HepG2 (cell line): ENCODE data around the gene CENATAC. TPM values are rescaled to one million over a fixed set of nuclear protein-coding genes. Genes with fewer than 3 reads are reported as not detected.
A peak's percentile ranks its signal among the peaks of the same experiment; 100 is the strongest.

Experiments used
- ARNT2 ChIP-seq: sonication (generic); formaldehyde crosslinking; IDR thresholded peaks from 2 replicates; pipeline ENCODE4 v1.8.0; 2022; ENCODE audit warnings: mild to moderate bottlenecking, low read depth, missing genetic modification reagents, moderate library complexity
- HNRNPUL1 ChIP-seq: fragments of 200-400 bp; formaldehyde crosslinking; IDR thresholded peaks from 2 replicates; pipeline ENCODE4 v1.6.1; 2017; ENCODE audit warnings: low read depth, mild to moderate bottlenecking, low read length, moderate library complexity
- NR1H2 ChIP-seq: sonication (generic); formaldehyde crosslinking; IDR thresholded peaks from 2 replicates; pipeline ENCODE4 v1.8.1; 2022; ENCODE audit warnings: low read depth, missing genetic modification reagents, borderline replicate concordance
- RERE ChIP-seq: IDR thresholded peaks from 2 replicates; pipeline ENCODE4 v1.6.1; 2016; ENCODE audit warnings: low read depth, missing genetic modification reagents, missing compliant biosample characterization
- RFX5 ChIP-seq: IDR thresholded peaks from 2 replicates; pipeline ENCODE4 v1.6.1; 2011; ENCODE audit warnings: low read depth, low read length, improper control_type of control experiment
- ZBTB3 ChIP-seq: sonication (generic); formaldehyde crosslinking; IDR thresholded peaks from 2 replicates; pipeline ENCODE4 v1.4.0; 2020; ENCODE audit warnings: low read depth, mild to moderate bottlenecking, moderate library complexity, missing genetic modification reagents, borderline replicate concordance
- ZNF44 ChIP-seq: sonication (generic); formaldehyde crosslinking; IDR thresholded peaks from 2 replicates; pipeline ENCODE4 v1.5.1; 2020; ENCODE audit warnings: mild to moderate bottlenecking, missing genetic modification reagents
- ZNF451 ChIP-seq: sonication (generic); formaldehyde crosslinking; IDR thresholded peaks from 2 replicates; pipeline ENCODE4 v1.5.0; 2020; ENCODE audit warnings: mild to moderate bottlenecking, missing genetic modification reagents
- ZNF468 ChIP-seq: sonication (generic); formaldehyde crosslinking; IDR thresholded peaks from 2 replicates; pipeline ENCODE4 v1.8.0; 2022; ENCODE audit warnings: mild to moderate bottlenecking, moderate library complexity, missing genetic modification reagents
- ZSCAN31 ChIP-seq: sonication (generic); formaldehyde crosslinking; IDR thresholded peaks from 2 replicates; pipeline ENCODE4 v1.5.0; 2020; ENCODE audit warnings: low read depth, mild to moderate bottlenecking, missing genetic modification reagents
- polyA plus RNA-seq, 8 experiments: library from polyadenylated mRNA; depleted of rRNA in 3 of 8; stranded (reverse) in 7 of 8; unstranded in 1 of 8; fragments of >200 nt; fragmentation: Illumina TruSeq in 4 of 8; extraction: Trizol in 4 of 8; gene quantifications; 2 replicates each; pipeline versions ENCODE4 v1.2.1 to v1.2.3, GENCODE V29; 2011 to 2016; ENCODE audit warnings: low read depth in 4 of 8, missing spikeins in 1 of 8, mixed read lengths in 1 of 8; ENCODE audit not compliant: insufficient read depth in 1 of 8
- total RNA-seq, 5 experiments: library from RNA; depleted of rRNA; stranded (reverse); fragments of >200 nt; fragmentation: Illumina TruSeq; extraction: Trizol; gene quantifications; 2 replicates each; pipeline ENCODE4 v1.2.3, GENCODE V29; 2016; ENCODE audit warnings: low read depth in 1 of 5
- TF ChIP-seq, protein P1 (sequence below): sonication (generic); formaldehyde crosslinking; IDR thresholded peaks from 2 replicates; pipeline ENCODE4 v1.4.0; 2020; ENCODE audit warnings: missing genetic modification reagents, borderline replicate concordance
- TF ChIP-seq, protein P2 (sequence below): sonication (generic); formaldehyde crosslinking; IDR thresholded peaks from 2 replicates; pipeline ENCODE4 v1.4.0; 2020; ENCODE audit warnings: missing genetic modification reagents

CENATAC gene
- total and polyA plus RNA-seq, 2 of the 13 experiments (the other 11 are each of a cell fraction or from before 2014, with no cell fraction given): 21.7 to 25.0 TPM

GRCh38 chr11:118997627-118998387, at the start of gene CENATAC (continued):
- TF ChIP-seq, protein P1, sequence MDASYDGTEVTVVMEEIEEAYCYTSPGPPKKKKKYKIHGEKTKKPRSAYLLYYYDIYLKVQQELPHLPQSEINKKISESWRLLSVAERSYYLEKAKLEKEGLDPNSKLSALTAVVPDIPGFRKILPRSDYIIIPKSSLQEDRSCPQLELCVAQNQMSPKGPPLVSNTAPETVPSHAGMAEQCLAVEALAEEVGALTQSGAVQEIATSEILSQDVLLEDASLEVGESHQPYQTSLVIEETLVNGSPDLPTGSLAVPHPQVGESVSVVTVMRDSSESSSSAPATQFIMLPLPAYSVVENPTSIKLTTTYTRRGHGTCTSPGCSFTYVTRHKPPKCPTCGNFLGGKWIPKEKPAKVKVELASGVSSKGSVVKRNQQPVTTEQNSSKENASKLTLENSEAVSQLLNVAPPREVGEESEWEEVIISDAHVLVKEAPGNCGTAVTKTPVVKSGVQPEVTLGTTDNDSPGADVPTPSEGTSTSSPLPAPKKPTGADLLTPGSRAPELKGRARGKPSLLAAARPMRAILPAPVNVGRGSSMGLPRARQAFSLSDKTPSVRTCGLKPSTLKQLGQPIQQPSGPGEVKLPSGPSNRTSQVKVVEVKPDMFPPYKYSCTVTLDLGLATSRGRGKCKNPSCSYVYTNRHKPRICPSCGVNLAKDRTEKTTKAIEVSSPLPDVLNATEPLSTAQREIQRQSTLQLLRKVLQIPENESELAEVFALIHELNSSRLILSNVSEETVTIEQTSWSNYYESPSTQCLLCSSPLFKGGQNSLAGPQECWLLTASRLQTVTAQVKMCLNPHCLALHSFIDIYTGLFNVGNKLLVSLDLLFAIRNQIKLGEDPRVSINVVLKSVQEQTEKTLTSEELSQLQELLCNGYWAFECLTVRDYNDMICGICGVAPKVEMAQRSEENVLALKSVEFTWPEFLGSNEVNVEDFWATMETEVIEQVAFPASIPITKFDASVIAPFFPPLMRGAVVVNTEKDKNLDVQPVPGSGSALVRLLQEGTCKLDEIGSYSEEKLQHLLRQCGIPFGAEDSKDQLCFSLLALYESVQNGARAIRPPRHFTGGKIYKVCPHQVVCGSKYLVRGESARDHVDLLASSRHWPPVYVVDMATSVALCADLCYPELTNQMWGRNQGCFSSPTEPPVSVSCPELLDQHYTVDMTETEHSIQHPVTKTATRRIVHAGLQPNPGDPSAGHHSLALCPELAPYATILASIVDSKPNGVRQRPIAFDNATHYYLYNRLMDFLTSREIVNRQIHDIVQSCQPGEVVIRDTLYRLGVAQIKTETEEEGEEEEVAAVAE: peak; percentile 44; the same call in 1 of the 2 replicates
- TF ChIP-seq ZSCAN31 (CRISPR knock-in tag): no peak
- TF ChIP-seq, protein P2, sequence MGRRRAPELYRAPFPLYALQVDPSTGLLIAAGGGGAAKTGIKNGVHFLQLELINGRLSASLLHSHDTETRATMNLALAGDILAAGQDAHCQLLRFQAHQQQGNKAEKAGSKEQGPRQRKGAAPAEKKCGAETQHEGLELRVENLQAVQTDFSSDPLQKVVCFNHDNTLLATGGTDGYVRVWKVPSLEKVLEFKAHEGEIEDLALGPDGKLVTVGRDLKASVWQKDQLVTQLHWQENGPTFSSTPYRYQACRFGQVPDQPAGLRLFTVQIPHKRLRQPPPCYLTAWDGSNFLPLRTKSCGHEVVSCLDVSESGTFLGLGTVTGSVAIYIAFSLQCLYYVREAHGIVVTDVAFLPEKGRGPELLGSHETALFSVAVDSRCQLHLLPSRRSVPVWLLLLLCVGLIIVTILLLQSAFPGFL (CRISPR knock-in tag): no peak
- 0 out of 2 replicates have a peak, but pooled peaks have one; percentile 61 for TF ChIP-seq ZNF44 (CRISPR knock-in tag)
- no peak for TF ChIP-seq HNRNPUL1
- TF ChIP-seq ZNF451 (CRISPR knock-in tag): peak; percentile 82; the same call in 1 of the 2 replicates
- no peak for TF ChIP-seq RFX5
- TF ChIP-seq ZNF468: no peak
- no peak for TF ChIP-seq ZBTB3 (CRISPR knock-in tag)
- TF ChIP-seq ARNT2: no peak
- TF ChIP-seq NR1H2 (CRISPR knock-in tag): peak; percentile 72; the same call in 1 of the 2 replicates
- no peak for TF ChIP-seq RERE (CRISPR knock-in tag)
